ENCODE data around the gene SREK1IP1.

- no peak for TF ChIP-seq ZNF274 (IDR thresholded peaks at IDR 0.05; ENCODE audit: low read length)
- no peak for TF ChIP-seq ZNF274 (tag by site-specific recombination; IDR thresholded peaks at IDR 0.05; ENCODE audit: borderline replicate concordance)
- no peak for TF ChIP-seq SP2 (tag by site-specific recombination; IDR thresholded peaks at IDR 0.05)
- TF ChIP-seq ZNF423 (tag by site-specific recombination; IDR thresholded peaks at IDR 0.05) = no peak
- TF ChIP-seq CTCF (tag by site-specific recombination; IDR thresholded peaks at IDR 0.05) = no peak
Observed at GRCh38 chr5:64775291-64775690, 6.8 kb upstream of the SREK1IP1 start.
